ENCODE results near the gene UBN2. TPM values are rescaled to one million over a fixed set of nuclear protein-coding genes. Genes with fewer than 3 reads are reported as not detected.
A peak's percentile ranks its signal among the peaks of the same experiment; 100 is the strongest.

Gene UBN2
- total and polyA plus RNA-seq, 2 of the 13 experiments (the other 11 are each of a cell fraction or from before 2014, with no cell fraction given), result 5.6 to 5.7 TPM

GRCh38 chr7:139231513-139232376 is 708 bp downstream of the UBN2 start (continued):
- TF ChIP-seq DZIP1 (CRISPR knock-in tag; IDR thresholded peaks at IDR 0.05), result 0 out of 2 replicates have a peak, but pooled peaks have one; percentile 23
- TF ChIP-seq ZNF253 (CRISPR knock-in tag; IDR thresholded peaks at IDR 0.05; ENCODE audit: borderline replicate concordance), result peak; percentile 3; the same call in 1 of the 2 replicates
- peak; percentile 67; the same call in 1 of the 2 replicates for TF ChIP-seq ZNF343 (CRISPR knock-in tag; IDR thresholded peaks at IDR 0.05)
- peak; percentile 26; the same call in 1 of the 2 replicates for TF ChIP-seq GABPB1 (CRISPR knock-in tag; IDR thresholded peaks at IDR 0.05)
- TF ChIP-seq KDM2A (CRISPR knock-in tag; IDR thresholded peaks at IDR 0.05; ENCODE audit: borderline replicate concordance, low read depth), result peak; percentile 63; the same call in 1 of the 2 replicates
- TF ChIP-seq GABPA (IDR thresholded peaks at IDR 0.05; ENCODE audit: low read depth, low read length), result no peak
- no peak for TF ChIP-seq GABPA (CRISPR knock-in tag; IDR thresholded peaks at IDR 0.05; ENCODE audit: low read depth)
- no peak for TF ChIP-seq NFKBIZ (CRISPR knock-in tag; IDR thresholded peaks at IDR 0.05)
- TF ChIP-seq ZNF614 (CRISPR knock-in tag; IDR thresholded peaks at IDR 0.05; ENCODE audit: borderline replicate concordance), result 0 out of 2 replicates have a peak, but pooled peaks have one; percentile 20
- 0 out of 2 replicates have a peak, but pooled peaks have one; percentile 41 for TF ChIP-seq PITX1 (CRISPR knock-in tag; IDR thresholded peaks at IDR 0.05)
- no peak; the same call in 1 of the 2 replicates for TF ChIP-seq KMT2B (CRISPR knock-in tag; IDR thresholded peaks at IDR 0.05)
- TF ChIP-seq ZFP1 (CRISPR knock-in tag; IDR thresholded peaks at IDR 0.05), result 0 out of 2 replicates have a peak, but pooled peaks have one; percentile 21
- TF ChIP-seq SIN3A (IDR thresholded peaks at IDR 0.05; ENCODE audit: borderline replicate concordance, low read depth, low read length), result peak; percentile 65; the same call in 1 of the 2 replicates
- 0 out of 2 replicates have a peak, but pooled peaks have one; percentile 10 for TF ChIP-seq SALL2 (CRISPR knock-in tag; IDR thresholded peaks at IDR 0.05)
- TF ChIP-seq ISL2 (CRISPR knock-in tag; IDR thresholded peaks at IDR 0.05), result peak; percentile 28; the same call in 1 of the 2 replicates
- peak; percentile 45; the same call in 1 of the 2 replicates for TF ChIP-seq ZNF768 (CRISPR knock-in tag; IDR thresholded peaks at IDR 0.05)
- no peak for TF ChIP-seq E2F1 (CRISPR knock-in tag; IDR thresholded peaks at IDR 0.05)
- 0 out of 2 replicates have a peak, but pooled peaks have one; percentile 19 for TF ChIP-seq CENPT (CRISPR knock-in tag; IDR thresholded peaks at IDR 0.05; ENCODE audit: low read depth)
- no peak for TF ChIP-seq AKNA (CRISPR knock-in tag; IDR thresholded peaks at IDR 0.05; ENCODE audit: borderline replicate concordance)
- TF ChIP-seq CCAR2 (optimal IDR thresholded peaks at IDR 0.05; ENCODE audit: low read depth, low read length), result no peak
